Liver (tissue), 9 donors: ENCODE measurements around the gene RASGRP4. TPM values are rescaled to one million over a fixed set of nuclear protein-coding genes. Genes with fewer than 3 reads are reported as not detected.

Experiments used
- DNase-seq: peaks from one replicate; pipeline ENCODE4 v3.0.0-alpha.2; 2017; ENCODE audit warnings: low spot score
- H3K27ac ChIP-seq, 2 donors: one replicate each; pipeline ENCODE4 v1.7.0; 2013; ENCODE audit warnings: inconsistent platforms in 2 of 2, low read length in 2 of 2, control low read depth in 1 of 2, low read depth in 1 of 2, mild to moderate bottlenecking in 1 of 2
- H3K27me3 ChIP-seq, 4 donors: one replicate each; pipeline versions ENCODE4 v1.6.1 to v1.7.0; 2013; ENCODE audit warnings: low read length in 3 of 4, inconsistent platforms in 1 of 4, mild to moderate bottlenecking in 1 of 4, moderate library complexity in 1 of 4; ENCODE audit not compliant: control insufficient read depth in 4 of 4, insufficient read depth in 4 of 4
- H3K36me3 ChIP-seq, 4 donors: one replicate each; pipeline versions ENCODE4 v1.6.1 to v1.7.0; 2013; ENCODE audit warnings: low read length in 3 of 4, mild to moderate bottlenecking in 3 of 4, low read depth in 1 of 4, moderate library complexity in 1 of 4; ENCODE audit not compliant: control insufficient read depth in 4 of 4, insufficient read depth in 3 of 4
- H3K4me1 ChIP-seq, 4 donors: one replicate each; pipeline versions ENCODE4 v1.6.1 to v1.7.0; 2013; ENCODE audit warnings: low read length in 3 of 4, mild to moderate bottlenecking in 3 of 4, moderate library complexity in 1 of 4; ENCODE audit not compliant: control insufficient read depth in 4 of 4, insufficient read depth in 4 of 4
- H3K4me3 ChIP-seq, 3 donors: one replicate each; pipeline versions ENCODE4 v1.6.1 to v1.7.0; 2013; ENCODE audit warnings: low read length in 3 of 3, control low read depth in 1 of 3, low read depth in 1 of 3, mild to moderate bottlenecking in 1 of 3
- H3K9ac ChIP-seq, 2 donors: one replicate each; pipeline ENCODE4 v1.7.0; 2013; ENCODE audit warnings: low read length in 2 of 2, mild to moderate bottlenecking in 2 of 2, moderate library complexity in 2 of 2, control low read depth in 1 of 2, low read depth in 1 of 2
- H3K9me3 ChIP-seq, 4 donors: one replicate each; pipeline versions ENCODE4 v1.6.1 to v1.7.0; 2013; ENCODE audit warnings: low read length in 3 of 4; ENCODE audit not compliant: control insufficient read depth in 4 of 4
- EGR1 ChIP-seq, 2 donors: IDR thresholded peaks; 2 replicates each; pipeline ENCODE4 v1.6.1; 2016 to 2018; ENCODE audit warnings: antibody characterized with exemption in 2 of 2, low read depth in 2 of 2
- FOXA1 ChIP-seq: IDR thresholded peaks from 2 replicates; pipeline ENCODE4 v1.6.1; 2016; ENCODE audit warnings: antibody characterized with exemption
- FOXA2 ChIP-seq: IDR thresholded peaks from 2 replicates; pipeline ENCODE4 v1.6.1; 2016; ENCODE audit warnings: antibody characterized with exemption
- HNF4A ChIP-seq, 2 donors: conservative IDR thresholded peaks; 2 replicates each; pipeline ENCODE4 v1.6.1; 2016; ENCODE audit warnings: antibody characterized with exemption in 2 of 2, mild to moderate bottlenecking in 2 of 2
- HNF4G ChIP-seq: IDR thresholded peaks from 2 replicates; pipeline ENCODE4 v1.6.1; 2016; ENCODE audit warnings: antibody characterized with exemption
- NR2F2 ChIP-seq: IDR thresholded peaks from 2 replicates; pipeline ENCODE4 v1.6.1; 2016; ENCODE audit warnings: antibody characterized with exemption
- RAD21 ChIP-seq, 2 donors: IDR thresholded peaks; 2 replicates each; pipeline ENCODE4 v1.6.1; 2016; ENCODE audit warnings: antibody characterized with exemption in 2 of 2, mild to moderate bottlenecking in 2 of 2
- RXRA ChIP-seq, 2 donors: IDR thresholded peaks; 2 replicates each; pipeline ENCODE4 v1.6.1; 2017 to 2018; ENCODE audit warnings: antibody characterized with exemption in 2 of 2, mild to moderate bottlenecking in 1 of 2
- TAF1 ChIP-seq: conservative IDR thresholded peaks from 2 replicates; pipeline ENCODE4 v1.6.1; 2016; ENCODE audit warnings: antibody characterized with exemption, mild to moderate bottlenecking
- YY1 ChIP-seq: IDR thresholded peaks from 2 replicates; pipeline ENCODE4 v1.6.1; 2016; ENCODE audit warnings: antibody characterized with exemption, mild to moderate bottlenecking
- WGBS: extraction: QIAGEN DNeasy Blood & Tissue Kit; methylation state at CpG from one replicate; pipeline ENCODE4 v1.1.7; 2013; 5-methylcytosine and 5-hydroxymethylcytosine counted together
- polyA plus RNA-seq, 2 donors: library from polyadenylated mRNA; stranded (reverse) in 1 of 2; unstranded in 1 of 2; fragments of 200-250 nt in 1 of 2; fragments of >200 nt in 1 of 2; fragmentation: Nextera tagmentation in 1 of 2; extraction: Ambion mirVana in 1 of 2; gene quantifications; one replicate each; pipeline versions ENCODE4 v1.2.1 to v1.2.3, GENCODE V29; 2013 to 2015
- total RNA-seq, 2 donors: library from RNA; depleted of rRNA; stranded (reverse); fragments of >200 nt; gene quantifications; one replicate each; pipeline ENCODE4 v1.2.3, GENCODE V29; 2014
- TF ChIP-seq, protein P1 (sequence below): IDR thresholded peaks from 2 replicates; pipeline ENCODE4 v1.6.1; 2016; ENCODE audit warnings: antibody characterized with exemption
- TF ChIP-seq, protein P2 (sequence below): fragments of 150-350 bp; IDR thresholded peaks from 2 replicates; pipeline ENCODE4 v1.5.1; 2017; ENCODE audit warnings: improper control_type of control experiment, low read depth, low read length; ENCODE audit not compliant: missing input control
- TF ChIP-seq, protein P3 (sequence below): IDR thresholded peaks from 2 replicates; pipeline ENCODE4 v1.6.1; 2016; ENCODE audit warnings: antibody characterized with exemption, mild to moderate bottlenecking
- TF ChIP-seq, protein P4 (sequence below): IDR thresholded peaks from 2 replicates; pipeline ENCODE4 v1.6.1; 2016; ENCODE audit warnings: antibody characterized with exemption
- donor health status: healthy.
- donor health status: healthy.
- donor health status: healthy.
- donor health status: healthy.
- donor health status: healthy.

RASGRP4 gene
- total and polyA plus RNA-seq, 4 donors = 0.60 to 2.4 (median 1.6) TPM

DNA sequence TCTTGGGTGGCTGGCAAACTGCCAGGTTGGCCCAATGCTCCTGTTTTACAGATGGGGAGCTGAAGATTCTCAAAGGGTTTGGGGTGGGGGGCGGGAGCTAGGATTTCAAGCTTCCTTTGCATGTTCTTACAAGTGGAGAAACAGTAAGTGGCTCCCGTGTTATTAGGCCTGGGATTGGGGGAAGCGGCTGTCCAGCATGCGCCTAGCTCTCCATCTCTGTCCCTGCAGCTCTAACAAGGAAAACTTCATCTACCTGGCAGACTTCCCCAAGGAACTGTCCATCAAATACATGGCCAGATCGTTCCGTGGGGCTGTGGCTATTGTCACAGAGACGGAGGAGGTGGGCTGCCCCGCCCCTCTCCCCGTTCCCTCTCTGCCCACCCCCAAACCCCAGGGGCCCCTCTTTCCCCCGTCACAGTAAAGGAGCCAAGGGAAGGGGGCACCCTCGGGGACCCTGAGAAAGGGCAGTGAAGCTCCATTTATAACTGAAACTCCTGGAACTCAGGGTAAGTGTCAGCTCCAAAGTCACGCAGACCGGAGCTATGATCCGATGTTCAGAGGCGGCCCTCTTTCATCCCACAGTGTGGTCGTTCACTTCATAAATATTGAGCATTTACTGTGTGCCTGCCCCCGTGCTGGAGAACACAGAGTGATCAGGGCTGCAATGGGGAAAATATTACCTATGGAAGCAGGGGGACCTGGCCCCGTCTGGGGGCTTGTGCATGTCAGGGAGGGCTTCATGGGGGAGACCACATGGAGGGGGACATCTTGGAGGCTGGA is 66.6 kb downstream of the RASGRP4 start:
- TF ChIP-seq YY1 (no peak), RAD21 (IDR thresholded peaks at IDR 0.05) (no peak), TAF1 (no peak), HNF4G (no peak), NR2F2 (no peak), FOXA1 (no peak), EGR1 (IDR thresholded peaks at IDR 0.05; ENCODE audit: low read depth in 2 of 2) (no peak), HNF4A (conservative IDR thresholded peaks at IDR 0.05) (no peak), FOXA2 (no peak), RXRA (IDR thresholded peaks at IDR 0.05) (no peak)
- TF ChIP-seq, protein P1, sequence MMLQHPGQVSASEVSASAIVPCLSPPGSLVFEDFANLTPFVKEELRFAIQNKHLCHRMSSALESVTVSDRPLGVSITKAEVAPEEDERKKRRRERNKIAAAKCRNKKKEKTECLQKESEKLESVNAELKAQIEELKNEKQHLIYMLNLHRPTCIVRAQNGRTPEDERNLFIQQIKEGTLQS = no peak
- TF ChIP-seq, protein P2, sequence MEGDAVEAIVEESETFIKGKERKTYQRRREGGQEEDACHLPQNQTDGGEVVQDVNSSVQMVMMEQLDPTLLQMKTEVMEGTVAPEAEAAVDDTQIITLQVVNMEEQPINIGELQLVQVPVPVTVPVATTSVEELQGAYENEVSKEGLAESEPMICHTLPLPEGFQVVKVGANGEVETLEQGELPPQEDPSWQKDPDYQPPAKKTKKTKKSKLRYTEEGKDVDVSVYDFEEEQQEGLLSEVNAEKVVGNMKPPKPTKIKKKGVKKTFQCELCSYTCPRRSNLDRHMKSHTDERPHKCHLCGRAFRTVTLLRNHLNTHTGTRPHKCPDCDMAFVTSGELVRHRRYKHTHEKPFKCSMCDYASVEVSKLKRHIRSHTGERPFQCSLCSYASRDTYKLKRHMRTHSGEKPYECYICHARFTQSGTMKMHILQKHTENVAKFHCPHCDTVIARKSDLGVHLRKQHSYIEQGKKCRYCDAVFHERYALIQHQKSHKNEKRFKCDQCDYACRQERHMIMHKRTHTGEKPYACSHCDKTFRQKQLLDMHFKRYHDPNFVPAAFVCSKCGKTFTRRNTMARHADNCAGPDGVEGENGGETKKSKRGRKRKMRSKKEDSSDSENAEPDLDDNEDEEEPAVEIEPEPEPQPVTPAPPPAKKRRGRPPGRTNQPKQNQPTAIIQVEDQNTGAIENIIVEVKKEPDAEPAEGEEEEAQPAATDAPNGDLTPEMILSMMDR = no peak
- TF ChIP-seq, protein P3, sequence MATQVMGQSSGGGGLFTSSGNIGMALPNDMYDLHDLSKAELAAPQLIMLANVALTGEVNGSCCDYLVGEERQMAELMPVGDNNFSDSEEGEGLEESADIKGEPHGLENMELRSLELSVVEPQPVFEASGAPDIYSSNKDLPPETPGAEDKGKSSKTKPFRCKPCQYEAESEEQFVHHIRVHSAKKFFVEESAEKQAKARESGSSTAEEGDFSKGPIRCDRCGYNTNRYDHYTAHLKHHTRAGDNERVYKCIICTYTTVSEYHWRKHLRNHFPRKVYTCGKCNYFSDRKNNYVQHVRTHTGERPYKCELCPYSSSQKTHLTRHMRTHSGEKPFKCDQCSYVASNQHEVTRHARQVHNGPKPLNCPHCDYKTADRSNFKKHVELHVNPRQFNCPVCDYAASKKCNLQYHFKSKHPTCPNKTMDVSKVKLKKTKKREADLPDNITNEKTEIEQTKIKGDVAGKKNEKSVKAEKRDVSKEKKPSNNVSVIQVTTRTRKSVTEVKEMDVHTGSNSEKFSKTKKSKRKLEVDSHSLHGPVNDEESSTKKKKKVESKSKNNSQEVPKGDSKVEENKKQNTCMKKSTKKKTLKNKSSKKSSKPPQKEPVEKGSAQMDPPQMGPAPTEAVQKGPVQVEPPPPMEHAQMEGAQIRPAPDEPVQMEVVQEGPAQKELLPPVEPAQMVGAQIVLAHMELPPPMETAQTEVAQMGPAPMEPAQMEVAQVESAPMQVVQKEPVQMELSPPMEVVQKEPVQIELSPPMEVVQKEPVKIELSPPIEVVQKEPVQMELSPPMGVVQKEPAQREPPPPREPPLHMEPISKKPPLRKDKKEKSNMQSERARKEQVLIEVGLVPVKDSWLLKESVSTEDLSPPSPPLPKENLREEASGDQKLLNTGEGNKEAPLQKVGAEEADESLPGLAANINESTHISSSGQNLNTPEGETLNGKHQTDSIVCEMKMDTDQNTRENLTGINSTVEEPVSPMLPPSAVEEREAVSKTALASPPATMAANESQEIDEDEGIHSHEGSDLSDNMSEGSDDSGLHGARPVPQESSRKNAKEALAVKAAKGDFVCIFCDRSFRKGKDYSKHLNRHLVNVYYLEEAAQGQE = no peak
- TF ChIP-seq, protein P4, sequence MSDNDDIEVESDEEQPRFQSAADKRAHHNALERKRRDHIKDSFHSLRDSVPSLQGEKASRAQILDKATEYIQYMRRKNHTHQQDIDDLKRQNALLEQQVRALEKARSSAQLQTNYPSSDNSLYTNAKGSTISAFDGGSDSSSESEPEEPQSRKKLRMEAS = no peak
- Histone ChIP-seq H3K9ac (no peak overlapping the region), H3K27ac (no peak overlapping the region), H3K36me3 (no peaks in the 10 kb centered on the region), H3K4me3 (no peak overlapping the region), H3K4me1 (peaks cover 0 to 8% (median 0%) of the 10 kb centered on the region in 4 donors), H3K27me3 (peaks cover 0 to 6% (median 3%) of the 10 kb centered on the region in 4 donors), H3K9me3 (no peaks in the 10 kb centered on the region)
- no peak for DNase-seq
- 57% methylated on average over 18 of the region's 18 CpGs for WGBS

Other genes starting within 250 kb of the RASGRP4 start
- gene DPF1, start 202.0 kb downstream of the RASGRP4 start, total RNA-seq = not detected
- gene DPF1, start 202.0 kb downstream of the RASGRP4 start, polyA plus RNA-seq = not detected
- 1 to 10 TPM; 2.7 to 3.0 TPM for gene PPP1R14A, start 169.8 kb downstream of the RASGRP4 start, total RNA-seq
- 1 to 10 TPM; 9.7 to 10.0 TPM for gene PPP1R14A, start 169.8 kb downstream of the RASGRP4 start, polyA plus RNA-seq
- 10 to 100 TPM in 1 of 2 donors, 1 to 10 TPM in 1; 7.0 to 43.0 TPM for gene SPINT2, start 161.6 kb downstream of the RASGRP4 start, total RNA-seq
- 10 to 100 TPM in 1 of 2 donors, 1 to 10 TPM in 1; 7.1 to 14.2 TPM for gene SPINT2, start 161.6 kb downstream of the RASGRP4 start, polyA plus RNA-seq
- gene C19orf33, start 122.0 kb downstream of the RASGRP4 start, total RNA-seq = 1 to 10 TPM in 1 of 2 donors, not detected in 1; 1.6 TPM
- under 1 TPM in 1 of 2 donors, not detected in 1; 0.36 TPM for gene C19orf33, start 122.0 kb downstream of the RASGRP4 start, polyA plus RNA-seq
- 10 to 100 TPM; 34.1 to 42.8 TPM for gene YIF1B, start 110.3 kb downstream of the RASGRP4 start, total RNA-seq
- 10 to 100 TPM; 43.0 to 74.1 TPM for gene YIF1B, start 110.3 kb downstream of the RASGRP4 start, polyA plus RNA-seq
- gene KCNK6, start 106.4 kb downstream of the RASGRP4 start, total RNA-seq = 1 to 10 TPM; 3.0 to 4.6 TPM
- gene KCNK6, start 106.4 kb downstream of the RASGRP4 start, polyA plus RNA-seq = 1 to 10 TPM; 1.2 to 2.5 TPM
- 1 to 10 TPM; 1.8 to 3.3 TPM for gene CATSPERG, start 90.4 kb downstream of the RASGRP4 start, total RNA-seq
- 1 to 10 TPM; 1.2 to 1.6 TPM for gene CATSPERG, start 90.4 kb downstream of the RASGRP4 start, polyA plus RNA-seq
- 100 to 1,000 TPM; 129 to 134 TPM for gene PSMD8, start 51.6 kb downstream of the RASGRP4 start, total RNA-seq
- 100 to 1,000 TPM in 1 of 2 donors, 10 to 100 TPM in 1; 89.3 to 110 TPM for gene PSMD8, start 51.6 kb downstream of the RASGRP4 start, polyA plus RNA-seq
- gene GGN, start 38.2 kb downstream of the RASGRP4 start, total RNA-seq = not detected
- not detected for gene GGN, start 38.2 kb downstream of the RASGRP4 start, polyA plus RNA-seq
- under 1 TPM in 1 of 2 donors, not detected in 1; under 0.01 TPM for gene SPRED3, start 37.5 kb downstream of the RASGRP4 start, total RNA-seq
- under 1 TPM in 1 of 2 donors, not detected in 1; 0.09 TPM for gene SPRED3, start 37.5 kb downstream of the RASGRP4 start, polyA plus RNA-seq
- 1 to 10 TPM; 4.2 to 7.1 TPM for gene FAM98C, start 23.1 kb downstream of the RASGRP4 start, total RNA-seq
- 1 to 10 TPM; 5.3 to 8.5 TPM for gene FAM98C, start 23.1 kb downstream of the RASGRP4 start, polyA plus RNA-seq
- gene RYR1, start 7.5 kb upstream of the RASGRP4 start, total RNA-seq = under 1 TPM; 0.33 to 0.70 TPM
- under 1 TPM; 0.01 to 0.25 TPM for gene RYR1, start 7.5 kb upstream of the RASGRP4 start, polyA plus RNA-seq
- gene MAP4K1, start 191.7 kb upstream of the RASGRP4 start, total RNA-seq = 1 to 10 TPM; 1.8 to 2.1 TPM
- 1 to 10 TPM in 1 of 2 donors, under 1 TPM in 1; 0.89 to 3.1 TPM for gene MAP4K1, start 191.7 kb upstream of the RASGRP4 start, polyA plus RNA-seq
- 100 to 1,000 TPM; 130 to 240 TPM for gene EIF3K, start 193.0 kb upstream of the RASGRP4 start, total RNA-seq
- 100 to 1,000 TPM; 118 to 173 TPM for gene EIF3K, start 193.0 kb upstream of the RASGRP4 start, polyA plus RNA-seq
- 100 to 1,000 TPM in 1 of 2 donors, 10 to 100 TPM in 1; 93.9 to 164 TPM for gene ACTN4, start 221.4 kb upstream of the RASGRP4 start, total RNA-seq
- 100 to 1,000 TPM in 1 of 2 donors, 10 to 100 TPM in 1; 35.4 to 104 TPM for gene ACTN4, start 221.4 kb upstream of the RASGRP4 start, polyA plus RNA-seq